T-helper 22 cell (primary cell): Measurements from ENCODE around the gene TMEM98.
"Not testable (repeated sequence)": the region's sequence is repeated elsewhere in the genome, so short reads cannot be mapped to it uniquely, and the experiment has no call there.

Experiments used
- DNase-seq: peaks from one replicate; pipeline ENCODE4 v3.0.0-alpha.2; 2020; ENCODE audit warnings: low read depth

TMEM98 gene

DNA sequence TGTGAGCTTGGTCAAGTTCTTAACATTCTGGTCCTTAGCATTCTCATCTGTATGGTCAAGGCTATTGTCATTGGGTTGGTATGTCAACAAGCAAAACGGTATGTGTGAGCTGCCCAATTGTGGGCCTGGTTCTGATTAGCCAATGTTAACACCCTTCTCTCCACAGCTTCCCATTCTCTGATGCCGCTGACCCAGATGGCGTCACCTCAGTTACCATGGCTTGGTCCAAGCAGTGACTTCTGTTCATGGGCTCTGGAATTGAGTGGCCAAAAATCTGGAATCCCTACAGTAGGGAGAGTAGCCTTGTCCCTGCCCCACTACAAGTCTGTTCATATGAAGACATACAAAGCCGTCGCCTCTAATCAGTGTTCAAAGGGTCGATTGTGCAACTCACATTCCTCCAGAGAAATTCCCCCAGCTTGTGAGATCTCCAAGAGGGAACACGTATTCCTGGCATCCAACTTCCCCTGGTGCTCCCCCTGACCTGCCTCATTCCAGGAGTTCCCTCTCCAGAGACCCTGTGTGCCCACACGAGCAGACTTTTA lies 15.8 kb downstream of the TMEM98 start:
- no peak for DNase-seq

DNA sequence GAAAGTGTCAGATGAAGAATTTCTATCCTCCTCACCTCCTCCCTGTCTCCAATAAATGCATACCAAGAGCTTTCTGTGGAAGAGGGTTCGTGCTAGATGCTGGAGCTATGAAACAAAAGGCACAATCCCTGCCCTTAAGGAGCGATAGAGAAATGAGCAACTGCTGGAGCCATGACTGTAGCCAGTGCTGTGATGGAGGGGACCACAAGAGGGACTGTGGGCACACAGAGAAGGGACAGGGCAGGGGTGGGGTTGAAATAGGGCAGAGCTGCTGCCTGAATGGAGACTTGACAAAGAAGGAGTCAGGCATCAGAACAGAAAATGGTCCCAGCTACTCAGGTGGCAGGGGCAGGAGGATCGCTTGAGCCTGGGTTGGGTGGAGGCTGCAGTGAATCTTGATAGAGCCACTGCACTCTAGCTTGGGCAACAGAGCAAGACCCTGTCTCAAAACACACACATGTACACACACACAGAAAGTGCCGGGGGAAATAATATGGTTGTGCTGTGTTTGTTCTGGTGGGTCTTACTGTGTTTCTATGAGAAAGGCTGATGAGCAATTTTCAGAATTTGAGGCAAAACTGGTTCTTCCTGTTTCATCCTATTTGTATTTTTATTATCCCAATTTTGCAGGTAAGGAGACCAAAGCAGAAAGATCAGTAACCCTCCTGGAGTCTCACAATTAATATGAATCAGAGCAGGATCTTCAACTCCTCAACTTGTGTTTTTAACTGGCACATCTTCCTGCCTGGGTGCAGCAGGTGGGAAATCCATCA lies 16.5 kb downstream of the TMEM98 start:
- no peak for DNase-seq

DNA sequence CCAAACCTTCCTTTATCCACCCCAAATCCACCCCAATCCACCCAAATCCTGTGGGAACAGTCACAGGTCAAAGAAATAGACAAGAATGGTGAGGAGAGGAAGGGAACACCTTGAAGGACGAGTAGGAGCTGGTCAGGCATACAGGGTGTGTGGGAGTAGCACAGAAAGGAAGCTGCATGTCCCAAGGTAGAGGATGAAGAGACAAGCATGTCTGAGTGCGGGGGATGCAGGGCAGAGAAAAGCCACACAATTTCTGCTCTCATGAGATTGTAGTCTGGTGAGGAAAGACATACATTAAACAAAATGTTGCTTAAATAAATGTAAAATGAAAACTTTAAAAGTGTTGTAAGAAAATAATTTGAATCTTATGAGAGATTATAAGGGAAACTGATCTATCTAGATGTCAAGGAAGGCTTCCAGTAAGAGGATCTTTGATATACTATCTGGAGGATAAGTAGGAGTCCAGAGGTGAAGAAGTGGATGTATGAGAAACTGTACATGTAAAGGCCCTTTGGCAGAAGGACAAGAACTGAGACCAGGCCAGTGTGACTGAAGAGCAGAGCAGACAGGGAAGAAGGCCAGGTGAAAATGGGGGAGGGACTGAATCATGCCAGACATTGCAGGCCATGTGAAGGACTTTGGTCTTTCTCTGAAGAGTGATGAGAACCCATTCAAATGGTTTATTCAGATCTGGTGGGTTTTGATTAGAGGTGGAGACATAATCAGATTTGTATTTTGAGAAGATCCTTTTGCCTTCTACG lies 18.6 kb downstream of the TMEM98 start:
- no peak for DNase-seq

DNA sequence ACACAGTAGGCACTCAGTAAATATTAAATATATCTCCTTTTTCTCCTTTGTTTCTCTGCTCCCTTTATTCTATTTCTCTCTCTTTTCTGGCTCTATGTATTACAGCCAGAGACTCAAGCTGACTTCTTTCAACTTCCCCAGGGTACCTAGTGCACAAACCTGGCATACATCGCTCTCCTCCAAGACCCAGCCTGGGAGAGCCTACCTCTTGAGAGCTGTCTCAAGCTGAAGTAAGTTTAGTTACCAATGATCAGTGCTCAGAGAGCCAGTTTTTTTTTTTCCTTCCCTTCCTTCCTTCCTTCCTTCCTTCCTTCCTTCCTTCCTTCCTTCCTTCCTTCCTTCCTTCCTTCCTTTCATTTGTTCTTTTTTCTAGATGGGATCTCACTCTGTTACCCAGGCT lies 19.8 kb downstream of the TMEM98 start:
- DNase-seq, result no peak

DNA sequence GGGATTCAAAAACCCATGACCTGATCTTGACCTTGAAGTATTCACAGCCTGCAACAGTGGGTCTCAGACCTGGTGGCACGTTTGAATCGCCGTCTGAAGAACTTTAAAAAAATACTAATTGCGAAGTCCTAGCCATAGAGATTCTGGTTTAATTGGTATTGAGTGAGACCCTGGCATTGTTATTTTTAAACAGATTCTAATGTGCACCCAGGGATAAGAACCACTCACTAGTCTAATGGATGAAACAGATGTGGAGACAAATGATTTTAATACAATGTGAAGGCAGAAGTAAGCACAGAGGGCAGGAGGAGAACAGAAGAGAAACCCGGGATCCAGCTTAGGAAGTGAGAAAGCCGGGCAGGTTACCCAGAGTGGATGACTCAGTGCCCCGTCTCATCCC lies 21.2 kb downstream of the TMEM98 start:
- DNase-seq, result no peak

DNA sequence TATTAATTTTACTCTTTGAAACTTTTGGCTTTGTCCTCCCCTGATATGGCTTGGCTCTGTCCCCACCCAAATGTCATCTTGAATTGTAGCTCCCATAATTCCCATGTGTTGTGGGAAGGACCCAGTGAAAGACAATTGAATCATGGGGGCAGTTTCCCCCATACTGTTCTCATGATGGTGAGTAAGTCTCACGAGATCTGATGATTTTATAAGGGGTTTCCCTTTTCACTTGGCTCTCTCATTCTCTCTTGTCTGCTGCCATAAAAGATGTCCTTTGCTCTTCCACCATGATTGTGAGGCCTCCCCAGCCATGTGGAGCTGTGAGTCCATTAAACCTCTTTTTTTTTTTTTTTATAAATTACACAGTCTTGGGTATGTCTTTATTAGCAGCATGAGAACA lies 24.5 kb downstream of the TMEM98 start:
- not testable (repeated sequence) for DNase-seq

DNA sequence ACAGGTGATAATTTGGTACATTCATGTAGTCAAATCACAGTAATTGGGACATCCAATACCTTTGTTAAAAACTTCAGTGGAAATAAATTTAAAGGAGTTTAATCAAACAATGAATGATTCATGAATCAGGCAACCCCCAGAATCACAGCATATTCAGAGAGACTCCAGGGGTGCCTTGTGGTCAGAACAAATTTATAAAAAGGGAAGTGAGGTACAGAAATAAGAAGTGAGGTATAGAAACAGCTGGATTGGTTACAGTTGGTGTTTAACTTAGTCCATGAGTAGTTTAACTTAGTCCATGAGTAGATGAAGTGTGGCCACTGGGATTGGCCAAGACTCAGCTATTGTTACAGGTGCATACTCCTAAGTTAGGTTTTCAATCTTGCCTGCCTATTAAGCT lies 25.1 kb downstream of the TMEM98 start:
- DNase-seq, result no peak

DNA sequence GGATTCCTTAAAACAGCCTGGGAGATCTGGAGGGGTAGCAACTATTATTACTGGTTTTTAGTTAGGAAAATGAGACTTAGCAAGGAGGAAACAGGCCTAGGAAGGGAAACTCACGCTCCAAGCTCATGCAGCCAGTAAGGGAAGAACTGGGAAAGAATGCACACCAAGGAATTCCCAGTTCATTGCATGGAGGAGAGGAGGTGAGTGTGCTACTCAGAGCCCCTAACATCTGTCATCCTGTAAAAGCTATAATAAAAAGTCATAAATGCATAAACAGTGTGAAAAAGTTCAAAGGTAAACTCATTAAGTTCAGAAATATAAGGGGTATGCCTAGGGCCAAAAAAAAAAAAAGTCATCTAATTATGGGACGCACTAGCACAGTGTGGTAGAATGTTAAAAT lies 25.9 kb downstream of the TMEM98 start:
- no peak for DNase-seq

DNA sequence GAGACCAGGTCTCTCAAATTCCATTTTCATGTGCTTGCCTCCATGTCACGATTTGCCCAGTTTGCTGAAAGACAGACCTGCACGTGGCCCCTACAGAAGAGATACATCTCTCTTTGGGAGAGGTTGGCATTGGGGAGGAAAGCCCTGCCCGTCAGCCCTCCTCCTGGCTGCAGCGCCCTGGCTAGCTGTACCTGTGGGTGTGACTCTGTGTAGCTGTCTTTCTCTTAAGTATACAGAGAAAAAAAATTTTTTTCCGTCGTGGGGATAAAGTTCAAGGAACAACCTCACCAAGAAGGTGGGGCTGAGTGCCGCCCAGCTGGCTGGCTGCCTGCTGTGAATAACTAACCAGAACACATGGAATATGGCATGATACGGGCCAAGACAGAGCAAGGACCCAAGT lies 26.5 kb downstream of the TMEM98 start:
- no peak for DNase-seq

DNA sequence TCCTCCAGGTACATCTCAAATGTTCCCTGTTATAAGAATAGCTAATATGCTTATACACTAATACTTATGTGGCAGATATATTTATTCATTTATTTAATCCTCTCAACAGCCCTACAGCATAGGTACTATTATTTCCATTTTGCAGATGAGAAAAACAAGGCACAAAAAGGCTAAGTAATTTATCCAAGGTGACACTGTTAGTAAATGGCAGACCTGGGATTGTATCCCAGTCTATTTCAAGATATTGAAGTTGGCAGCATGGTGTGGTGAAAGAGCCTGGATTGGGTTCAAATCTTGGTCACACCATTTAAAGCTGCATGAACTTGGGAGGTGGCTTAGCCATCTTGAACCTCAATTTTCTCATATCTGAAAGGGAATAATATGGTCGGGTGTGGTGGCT lies 27.2 kb downstream of the TMEM98 start:
- DNase-seq, result no peak

DNA sequence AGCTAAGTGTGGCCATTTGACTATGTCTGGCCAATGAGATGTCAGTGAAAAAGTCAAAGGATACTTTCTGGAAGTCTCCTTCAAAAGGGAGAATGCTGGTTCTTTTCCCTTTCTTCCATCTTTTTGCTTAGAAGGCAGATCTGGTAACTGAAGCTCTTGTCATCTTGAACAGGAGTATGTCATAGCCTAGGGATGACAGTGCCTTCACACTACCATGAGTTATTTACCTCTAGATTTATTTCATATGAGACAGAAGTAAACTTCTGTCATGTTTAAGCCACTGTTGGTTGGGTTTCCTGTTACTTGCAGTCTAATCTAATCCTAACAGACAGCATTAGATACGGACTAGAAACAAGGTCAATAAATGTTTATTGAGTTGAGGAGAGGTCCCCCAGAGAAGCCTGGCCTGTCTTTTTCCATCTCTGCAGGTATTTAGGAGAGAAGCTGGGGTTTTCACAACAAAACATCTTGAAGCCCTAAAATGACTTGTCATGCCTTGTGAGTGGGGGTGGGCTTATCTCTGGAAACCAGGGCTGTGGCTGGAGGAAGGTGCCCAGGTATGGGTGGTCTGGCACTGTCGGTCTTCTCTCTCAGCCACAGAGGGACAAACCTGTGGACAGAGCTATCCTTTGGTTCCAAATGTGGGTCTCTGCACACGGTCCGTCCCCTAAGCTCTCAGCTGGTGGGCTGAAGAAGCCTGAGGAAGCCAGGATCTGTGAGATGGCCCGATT lies 28.5 kb downstream of the TMEM98 start:
- DNase-seq, result no peak

DNA sequence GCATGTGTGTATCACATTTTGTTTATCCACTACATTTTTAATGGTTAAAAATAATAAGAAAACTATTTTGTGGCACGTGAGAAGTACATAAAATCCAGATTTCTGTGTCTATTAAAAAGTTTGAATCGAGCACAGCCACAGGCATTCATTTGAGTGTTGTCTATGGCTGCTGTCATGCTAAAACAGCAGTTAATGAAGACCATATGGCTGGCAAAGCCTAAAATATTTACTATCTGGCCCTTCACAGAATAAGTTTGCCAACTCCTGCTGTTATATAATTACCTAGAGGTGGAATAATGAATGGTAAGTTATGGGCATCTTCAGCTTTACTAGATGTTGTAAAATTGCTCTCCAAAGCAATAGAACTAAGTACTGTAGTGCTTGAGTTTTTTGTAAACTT lies 30.5 kb downstream of the TMEM98 start:
- DNase-seq, result no peak

DNA sequence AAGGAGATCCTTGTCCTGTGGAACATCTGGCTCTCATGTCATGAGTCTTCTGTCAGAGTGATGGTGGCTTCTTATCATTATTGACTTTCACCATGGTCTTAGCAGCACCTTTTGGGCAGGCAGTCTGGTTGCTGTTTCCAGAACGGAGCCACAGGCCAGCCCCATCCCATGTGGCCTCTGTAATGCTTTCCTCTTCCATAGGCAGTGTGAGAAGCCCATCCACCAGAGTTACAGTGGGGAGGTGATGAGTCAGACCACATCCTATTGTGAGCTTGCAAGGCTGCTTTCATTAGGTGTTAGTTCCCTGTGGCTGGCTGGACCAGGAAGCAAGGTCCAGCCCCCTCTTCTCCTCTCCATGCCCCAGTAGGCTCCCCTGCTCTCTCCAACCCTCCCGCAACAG lies 32.9 kb downstream of the TMEM98 start:
- DNase-seq, result no peak

DNA sequence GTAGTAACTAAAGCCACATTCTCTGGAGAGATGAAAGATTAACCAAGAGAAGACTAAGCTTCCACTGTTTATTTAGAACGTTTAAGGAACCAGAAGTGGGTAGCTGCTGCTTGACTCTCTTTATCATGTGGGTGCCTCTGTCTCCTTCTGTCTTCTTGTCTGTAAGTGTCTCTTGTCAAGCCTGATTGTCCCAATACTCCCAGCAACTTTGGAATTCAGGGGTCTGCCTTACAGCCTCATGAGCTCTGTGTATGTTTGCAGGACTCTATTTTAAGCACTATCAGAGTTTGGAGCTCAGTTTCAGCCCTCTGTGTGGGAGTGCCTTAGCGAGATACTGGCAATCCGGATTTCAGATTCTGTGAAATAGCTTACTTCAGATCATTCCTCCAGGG lies 34.4 kb downstream of the TMEM98 start:
- DNase-seq, result no peak

DNA sequence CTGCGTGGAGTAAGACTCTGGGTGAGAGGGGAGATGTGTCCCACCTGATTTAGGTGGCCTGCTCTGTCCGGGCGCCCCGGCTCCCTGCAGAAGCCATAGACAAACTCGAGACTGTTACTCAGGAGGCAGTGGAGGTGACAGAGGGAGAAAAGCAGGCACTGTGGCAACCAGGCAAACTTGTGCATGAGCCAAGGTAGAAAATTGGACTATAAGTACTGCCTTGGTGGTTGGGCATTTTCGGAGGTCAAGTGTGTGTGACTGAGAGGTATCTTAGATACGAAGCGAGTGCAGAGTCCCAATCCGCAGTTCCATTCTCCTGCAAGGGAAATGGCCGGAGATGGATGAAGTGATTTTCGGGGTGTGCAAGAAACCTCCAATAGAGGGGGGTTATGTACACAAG lies 36.6 kb downstream of the TMEM98 start:
- no peak for DNase-seq

DNA sequence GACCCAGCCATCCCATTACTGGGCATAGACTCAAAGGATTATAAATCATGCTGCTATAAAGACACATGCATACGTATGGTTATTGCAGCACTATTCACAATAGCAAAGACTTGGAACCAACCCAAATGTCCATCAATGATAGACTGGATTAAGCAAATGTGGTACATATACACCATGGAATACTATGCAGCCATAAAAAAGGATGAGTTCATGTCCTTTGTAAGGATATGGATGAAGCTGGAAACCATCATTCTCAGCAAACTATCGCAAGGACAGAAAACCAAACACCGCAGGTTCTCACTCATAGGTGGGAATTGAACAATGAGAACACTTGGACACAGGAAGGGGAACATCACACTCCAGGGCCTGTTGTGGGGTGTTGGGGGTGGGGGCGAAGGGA lies 41.3 kb downstream of the TMEM98 start:
- not testable (repeated sequence) for DNase-seq

DNA sequence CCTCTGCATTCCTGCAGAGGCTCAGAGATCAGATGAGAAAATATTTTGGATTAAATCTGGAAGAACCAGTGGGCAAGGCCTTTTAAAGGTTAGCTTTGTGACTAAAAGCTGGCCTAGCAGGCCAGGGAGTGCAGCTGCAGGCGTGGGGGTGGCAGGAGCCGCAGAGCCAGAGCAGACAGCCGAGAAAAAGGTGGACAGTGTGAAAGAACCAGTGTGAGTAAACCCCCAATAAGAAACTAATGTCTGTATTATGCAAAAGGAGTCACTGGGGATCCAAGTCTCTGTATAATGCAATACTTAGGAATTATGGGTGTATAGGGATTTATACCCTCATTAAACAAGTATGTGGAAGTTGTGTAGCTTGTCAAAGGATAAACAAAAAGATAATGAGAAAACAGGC lies 42.3 kb downstream of the TMEM98 start:
- no peak for DNase-seq

DNA sequence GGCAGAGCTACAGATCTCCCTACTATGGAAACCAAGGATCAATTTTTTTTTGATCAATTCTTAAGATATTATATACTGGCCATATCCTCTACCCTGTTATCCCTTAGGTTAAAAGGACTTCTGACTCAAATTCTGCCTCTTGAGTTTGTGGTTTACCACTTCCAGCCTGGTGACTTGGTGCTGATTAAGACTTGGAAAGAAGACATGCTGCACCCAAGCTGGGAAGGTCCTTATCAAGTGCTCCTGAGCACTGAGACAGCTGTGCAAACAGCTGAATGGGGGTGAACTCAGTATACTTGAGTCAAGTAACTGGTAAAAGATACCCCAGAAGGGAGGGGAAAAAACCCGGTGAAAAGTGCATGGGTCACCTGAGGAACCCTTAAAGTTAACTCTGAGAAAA lies 43.2 kb downstream of the TMEM98 start:
- DNase-seq, result no peak

DNA sequence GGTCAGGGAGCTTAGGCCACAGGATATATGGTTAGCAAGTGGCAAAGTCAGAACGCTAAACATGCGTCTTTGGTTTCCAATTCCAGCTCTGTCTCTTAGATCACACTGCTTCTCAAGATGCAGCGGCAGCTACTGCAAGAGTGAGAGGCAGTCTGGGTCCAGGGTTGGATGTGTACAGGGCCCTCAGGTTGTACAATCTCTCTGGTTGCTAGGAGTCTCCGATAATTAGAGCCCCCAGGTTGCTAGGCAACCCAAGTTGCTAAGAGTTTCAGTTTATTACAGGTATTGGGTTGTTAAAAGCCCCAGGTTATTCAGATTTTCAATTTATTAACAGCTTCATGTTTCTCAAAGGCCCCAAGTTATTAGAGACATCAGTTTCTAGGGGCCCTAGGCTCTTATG lies 48.2 kb downstream of the TMEM98 start:
- no peak for DNase-seq

DNA sequence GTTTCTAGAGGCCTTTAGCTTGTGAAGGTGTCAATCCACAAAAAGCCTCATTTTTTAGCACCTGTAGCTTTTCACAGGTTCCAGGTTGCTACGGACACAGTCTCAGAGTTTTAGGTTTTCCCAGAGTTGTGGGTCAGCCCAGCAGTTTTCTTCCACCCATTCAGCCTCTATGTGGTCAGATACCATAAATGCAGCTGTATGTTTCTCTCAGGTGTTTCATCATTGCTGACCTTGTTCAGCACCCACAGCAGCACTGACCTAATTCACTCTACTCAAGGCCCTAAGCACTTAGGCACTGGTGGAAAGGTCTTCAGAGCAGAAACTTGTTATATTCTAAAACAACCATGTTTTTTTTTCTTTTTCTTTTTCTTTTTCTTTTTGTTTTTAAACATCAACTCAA lies 48.7 kb downstream of the TMEM98 start:
- no peak for DNase-seq

DNA sequence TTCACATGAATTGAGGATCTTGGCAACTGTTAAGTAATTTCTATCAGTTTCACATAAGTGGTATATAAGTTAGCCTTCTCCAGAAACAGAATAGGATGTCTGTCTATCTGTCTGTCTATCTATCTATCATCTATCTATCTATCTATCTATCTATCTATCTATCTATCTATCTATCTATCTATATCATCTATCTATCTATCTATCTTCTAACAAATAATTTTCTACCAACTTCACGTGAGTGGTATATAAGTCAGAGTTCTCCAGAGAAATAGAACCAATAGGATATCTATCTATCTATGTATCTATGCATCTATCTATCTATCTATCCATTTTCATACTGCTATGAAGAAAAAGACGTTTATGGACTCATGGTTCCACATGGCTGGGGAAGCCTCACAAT lies 52.3 kb downstream of the TMEM98 start:
- DNase-seq, result no peak

DNA sequence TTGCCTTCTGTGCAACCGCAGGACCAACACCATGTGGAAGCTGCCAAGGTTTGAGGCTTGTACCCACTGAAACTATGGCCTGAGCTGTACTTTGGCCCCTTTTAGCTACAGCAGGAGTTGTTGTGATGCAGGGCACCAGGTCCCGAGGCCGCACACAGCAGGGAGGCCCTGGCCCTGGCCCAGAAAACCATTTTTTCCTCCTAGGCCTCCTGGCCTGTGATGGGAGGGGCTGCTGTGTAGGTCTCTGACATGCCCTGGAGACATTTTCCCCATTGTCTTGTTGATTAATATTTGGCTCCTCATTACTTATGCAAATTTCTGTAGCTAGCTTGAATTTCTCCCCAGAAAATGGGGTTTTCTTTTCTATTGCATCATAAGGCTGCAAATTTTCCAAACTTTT lies 53.7 kb downstream of the TMEM98 start:
- DNase-seq, result not testable (repeated sequence)
